ENCODE results near the gene LRRC49.

The LRRC49 gene

GRCh38 chr15:71097890-71098289 lies 205.3 kb downstream of the LRRC49 start:
- no peak for DNase-seq (ENCODE audit: low spot score)
- TF ChIP-seq, protein P1, sequence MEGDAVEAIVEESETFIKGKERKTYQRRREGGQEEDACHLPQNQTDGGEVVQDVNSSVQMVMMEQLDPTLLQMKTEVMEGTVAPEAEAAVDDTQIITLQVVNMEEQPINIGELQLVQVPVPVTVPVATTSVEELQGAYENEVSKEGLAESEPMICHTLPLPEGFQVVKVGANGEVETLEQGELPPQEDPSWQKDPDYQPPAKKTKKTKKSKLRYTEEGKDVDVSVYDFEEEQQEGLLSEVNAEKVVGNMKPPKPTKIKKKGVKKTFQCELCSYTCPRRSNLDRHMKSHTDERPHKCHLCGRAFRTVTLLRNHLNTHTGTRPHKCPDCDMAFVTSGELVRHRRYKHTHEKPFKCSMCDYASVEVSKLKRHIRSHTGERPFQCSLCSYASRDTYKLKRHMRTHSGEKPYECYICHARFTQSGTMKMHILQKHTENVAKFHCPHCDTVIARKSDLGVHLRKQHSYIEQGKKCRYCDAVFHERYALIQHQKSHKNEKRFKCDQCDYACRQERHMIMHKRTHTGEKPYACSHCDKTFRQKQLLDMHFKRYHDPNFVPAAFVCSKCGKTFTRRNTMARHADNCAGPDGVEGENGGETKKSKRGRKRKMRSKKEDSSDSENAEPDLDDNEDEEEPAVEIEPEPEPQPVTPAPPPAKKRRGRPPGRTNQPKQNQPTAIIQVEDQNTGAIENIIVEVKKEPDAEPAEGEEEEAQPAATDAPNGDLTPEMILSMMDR (IDR thresholded peaks at IDR 0.05; ENCODE audit: extremely low read depth, missing control alignments) = no peak

DNA sequence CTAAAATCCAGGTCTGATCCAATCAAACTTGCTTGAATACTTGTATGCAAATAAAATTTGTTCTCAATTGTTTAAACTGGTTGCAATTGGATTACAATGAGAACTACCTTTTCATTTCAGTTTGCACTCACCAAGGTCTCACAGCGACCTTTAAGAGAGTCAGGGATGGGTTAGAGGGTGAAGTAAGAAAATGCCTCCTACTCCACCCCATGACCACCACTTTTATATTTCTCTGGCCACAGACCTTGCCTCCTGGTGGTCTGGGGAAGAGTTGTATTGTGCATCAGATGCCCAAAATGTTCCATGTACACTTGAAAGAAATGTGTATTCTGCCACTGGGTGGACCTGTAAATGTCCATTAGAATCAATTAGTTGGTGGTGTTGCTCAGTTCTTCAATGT lies 206.3 kb downstream of the LRRC49 start:
- DNase-seq (ENCODE audit: low spot score) = no peak
- TF ChIP-seq, protein P1 (IDR thresholded peaks at IDR 0.05; ENCODE audit: extremely low read depth, missing control alignments) = no peak

Data from GM20000 (cell line).